ENCODE data around the gene GATA5. TPM values are rescaled to one million over a fixed set of nuclear protein-coding genes. Genes with fewer than 3 reads are reported as not detected.

The GATA5 gene
- total RNA-seq, 2 experiments from 2014 or later: not detected

GRCh38 chr20:62464990-62465389, 10.8 kb downstream of the GATA5 start:
- Mint-ChIP-seq H3K9me3 (no peaks in the 10 kb centered on the region), H3K4me3 (no peak overlapping the region), H3K27ac (no peak overlapping the region), H3K27me3 (peaks cover 2% of the 10 kb centered on the region), H3K4me1 (ENCODE audit: low read depth) (no peaks in the 10 kb centered on the region), H3K36me3 (ENCODE audit: low read depth) (no peaks in the 10 kb centered on the region)
- intact Hi-C loops (cut with micrococcal nuclease): no loop called here
- TF ChIP-seq CTCF (IDR thresholded peaks at IDR 0.05): no peak
- ChIA-PET POLR2A (no interaction called here), CTCF (no interaction called here)
- DNase-seq (no peak), ATAC-seq (no peak)

GRCh38 chr20:62464425-62464770, 11.4 kb downstream of the GATA5 start:
- H3K36me3 Mint-ChIP-seq (ENCODE audit: low read depth): no peaks in the 10 kb centered on the region
- POLR2A ChIA-PET: no interaction called here
- intact Hi-C loops (cut with micrococcal nuclease): no loop called here
- no peaks in the 10 kb centered on the region for H3K9me3 Mint-ChIP-seq
- no peak overlapping the region for H3K4me3 Mint-ChIP-seq
- DNase-seq: no peak
- H3K27me3 Mint-ChIP-seq: no peaks in the 10 kb centered on the region
- no peak overlapping the region for H3K27ac Mint-ChIP-seq
- no peak for ATAC-seq
- CTCF ChIA-PET: no interaction called here
- no peak for TF ChIP-seq CTCF (IDR thresholded peaks at IDR 0.05)
- H3K4me1 Mint-ChIP-seq (ENCODE audit: low read depth): no peaks in the 10 kb centered on the region

- no peak for ATAC-seq
Observed at GRCh38 chr20:62463651-62464424, 12.0 kb downstream of the GATA5 start.

GRCh38 chr20:62462976-62463592, 12.7 kb downstream of the GATA5 start:
- intact Hi-C loops (cut with micrococcal nuclease): no loop called here
- ATAC-seq (no peak), DNase-seq (no peak)
- ChIA-PET CTCF (no interaction called here), POLR2A (no interaction called here)
- peaks cover 1% of the 10 kb centered on the region for H3K27me3 Mint-ChIP-seq
- TF ChIP-seq CTCF (IDR thresholded peaks at IDR 0.05): no peak
- H3K4me3 Mint-ChIP-seq: no peak overlapping the region
- no peaks in the 10 kb centered on the region for H3K9me3 Mint-ChIP-seq
- no peaks in the 10 kb centered on the region for H3K4me1 Mint-ChIP-seq (ENCODE audit: low read depth)
- H3K36me3 Mint-ChIP-seq (ENCODE audit: low read depth): no peaks in the 10 kb centered on the region
- H3K27ac Mint-ChIP-seq: no peak overlapping the region

More at GRCh38 chr20:62463651-62464424, 12.0 kb downstream of the GATA5 start:
- ChIA-PET POLR2A (no interaction called here), CTCF (no interaction called here)
- no peaks in the 10 kb centered on the region for H3K9me3 Mint-ChIP-seq
- no peak for TF ChIP-seq CTCF (IDR thresholded peaks at IDR 0.05)
- H3K36me3 Mint-ChIP-seq (ENCODE audit: low read depth): no peaks in the 10 kb centered on the region
- no peaks in the 10 kb centered on the region for H3K4me1 Mint-ChIP-seq (ENCODE audit: low read depth)
- H3K27ac Mint-ChIP-seq: no peak overlapping the region
- no peak for DNase-seq
- intact Hi-C loops (cut with micrococcal nuclease): no loop called here
- no peak overlapping the region for H3K4me3 Mint-ChIP-seq
- no peaks in the 10 kb centered on the region for H3K27me3 Mint-ChIP-seq

- ATAC-seq (no peak), DNase-seq (no peak)
- POLR2A ChIA-PET: no interaction called here
- no peaks in the 10 kb centered on the region for H3K36me3 Mint-ChIP-seq (ENCODE audit: low read depth)
- H3K27ac Mint-ChIP-seq: no peak overlapping the region
- intact Hi-C loops (cut with micrococcal nuclease): no loop called here
- no peak overlapping the region for H3K4me3 Mint-ChIP-seq
- CTCF ChIA-PET: no interaction called here
- no peak for TF ChIP-seq CTCF (IDR thresholded peaks at IDR 0.05)
- H3K4me1 Mint-ChIP-seq (ENCODE audit: low read depth): no peaks in the 10 kb centered on the region
- peaks cover 1% of the 10 kb centered on the region for H3K27me3 Mint-ChIP-seq
- H3K9me3 Mint-ChIP-seq: no peaks in the 10 kb centered on the region
Observed at GRCh38 chr20:62461834-62462233, 14.0 kb downstream of the GATA5 start.
